Transverse colon (tissue), 4 donors: ENCODE results near the gene ASB17.

Experiments
- EP300 ChIP-seq: sonication (generic); formaldehyde crosslinking; IDR thresholded peaks from one replicate; pipeline ENCODE4 v1.6.1; 2017; ENCODE audit warnings: antibody characterized with exemption, low read depth
- POLR2A ChIP-seq: fragments of 450-650 bp; IDR thresholded peaks from one replicate; pipeline ENCODE4 v1.6.1; 2016; ENCODE audit warnings: antibody characterized with exemption, mild to moderate bottlenecking, moderate library complexity
- POLR2AphosphoS5 ChIP-seq, 3 donors: sonication (generic); formaldehyde crosslinking; IDR thresholded peaks; one replicate each; pipeline ENCODE4 v1.6.1; 2016; ENCODE audit warnings: antibody characterized with exemption in 3 of 3
- TF ChIP-seq, protein P1 (sequence below), 5 experiments: fragments of 200-600 bp in 3 of 5; fragments of 450-650 bp in 2 of 5; sonication (generic) in 3 of 5; IDR thresholded peaks; 1 replicate in 2 of 5; 2 replicates in 3 of 5; pipeline ENCODE4 v1.5.1; 2016 to 2017; ENCODE audit warnings: antibody characterized with exemption in 5 of 5, inconsistent platforms in 3 of 5, mild to moderate bottlenecking in 2 of 5, moderate library complexity in 1 of 5

GRCh38 chr1:75969550-75969949, 37.3 kb upstream of the ASB17 start:
- TF ChIP-seq POLR2A (no peak), POLR2AphosphoS5 (IDR thresholded peaks at IDR 0.05) (no peak), EP300 (no peak)
- TF ChIP-seq, protein P1, sequence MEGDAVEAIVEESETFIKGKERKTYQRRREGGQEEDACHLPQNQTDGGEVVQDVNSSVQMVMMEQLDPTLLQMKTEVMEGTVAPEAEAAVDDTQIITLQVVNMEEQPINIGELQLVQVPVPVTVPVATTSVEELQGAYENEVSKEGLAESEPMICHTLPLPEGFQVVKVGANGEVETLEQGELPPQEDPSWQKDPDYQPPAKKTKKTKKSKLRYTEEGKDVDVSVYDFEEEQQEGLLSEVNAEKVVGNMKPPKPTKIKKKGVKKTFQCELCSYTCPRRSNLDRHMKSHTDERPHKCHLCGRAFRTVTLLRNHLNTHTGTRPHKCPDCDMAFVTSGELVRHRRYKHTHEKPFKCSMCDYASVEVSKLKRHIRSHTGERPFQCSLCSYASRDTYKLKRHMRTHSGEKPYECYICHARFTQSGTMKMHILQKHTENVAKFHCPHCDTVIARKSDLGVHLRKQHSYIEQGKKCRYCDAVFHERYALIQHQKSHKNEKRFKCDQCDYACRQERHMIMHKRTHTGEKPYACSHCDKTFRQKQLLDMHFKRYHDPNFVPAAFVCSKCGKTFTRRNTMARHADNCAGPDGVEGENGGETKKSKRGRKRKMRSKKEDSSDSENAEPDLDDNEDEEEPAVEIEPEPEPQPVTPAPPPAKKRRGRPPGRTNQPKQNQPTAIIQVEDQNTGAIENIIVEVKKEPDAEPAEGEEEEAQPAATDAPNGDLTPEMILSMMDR (IDR thresholded peaks at IDR 0.05), result no peak
